CD14-positive monocyte (primary cell): ENCODE results near the gene SNPH. TPM values are rescaled to one million over a fixed set of nuclear protein-coding genes. Genes with fewer than 3 reads are reported as not detected.

ENCODE experiments used
- DNase-seq, 3 donors: peaks; one replicate each; pipeline ENCODE4 v3.0.0-alpha.2; 2011 to 2022
- H2AFZ ChIP-seq: 2 replicates; pipeline ENCODE4 v1.6.0; 2012; ENCODE audit warnings: mild to moderate bottlenecking, low read depth, low read length, inconsistent platforms; ENCODE audit not compliant: insufficient read depth, poor library complexity, severe bottlenecking
- H3K27ac ChIP-seq, 2 donors: 1 replicate in 1 of 2; 2 replicates in 1 of 2; pipeline ENCODE4 v1.5.1; 2012 to 2013; ENCODE audit warnings: low read length in 2 of 2, control low read depth in 1 of 2, inconsistent platforms in 1 of 2, low read depth in 1 of 2, mild to moderate bottlenecking in 1 of 2
- H3K27me3 ChIP-seq, 2 donors: one replicate each; pipeline versions ENCODE4 v1.6.0 to v1.6.1; 2011 to 2013; ENCODE audit warnings: low read length in 2 of 2; ENCODE audit not compliant: control insufficient read depth in 2 of 2, insufficient read depth in 2 of 2
- H3K36me3 ChIP-seq, 2 donors: replicated peaks in 1 of 2; 1 replicate in 1 of 2; 2 replicates in 1 of 2; pipeline versions ENCODE4 v1.5.1 to v1.6.1; 2012 to 2013; ENCODE audit warnings: low read length in 2 of 2, control low read depth in 1 of 2, inconsistent platforms in 1 of 2, mild to moderate bottlenecking in 1 of 2; ENCODE audit not compliant: insufficient read depth in 2 of 2, control insufficient read depth in 1 of 2
- H3K4me1 ChIP-seq, 2 donors: 1 replicate in 1 of 2; 2 replicates in 1 of 2; pipeline versions ENCODE4 v1.5.1 to v1.6.1; 2012 to 2013; ENCODE audit warnings: low read length in 2 of 2, control low read depth in 1 of 2, inconsistent platforms in 1 of 2, mild to moderate bottlenecking in 1 of 2, moderate library complexity in 1 of 2; ENCODE audit not compliant: insufficient read depth in 2 of 2, control insufficient read depth in 1 of 2
- H3K4me2 ChIP-seq: replicated peaks from 2 replicates; pipeline ENCODE3; 2012; ENCODE audit warnings: low read length, moderate library complexity, mild to moderate bottlenecking; ENCODE audit not compliant: poor library complexity, severe bottlenecking; ENCODE audit errors: extremely low read depth
- H3K4me3 ChIP-seq, 3 experiments: fragments of 200-600 bp in 1 of 3; sonication (generic) in 1 of 3; replicated peaks in 1 of 3; 1 replicate in 2 of 3; 2 replicates in 1 of 3; pipeline ENCODE4 v1.5.1; 2011 to 2013; ENCODE audit warnings: low read length in 3 of 3, mild to moderate bottlenecking in 3 of 3, control low read depth in 2 of 3, low read depth in 2 of 3, inconsistent platforms in 1 of 3, moderate library complexity in 1 of 3
- H3K79me2 ChIP-seq: 2 replicates; pipeline ENCODE4 v1.6.0; 2012; ENCODE audit warnings: mild to moderate bottlenecking, control low read depth, inconsistent platforms, low read length, moderate library complexity; ENCODE audit not compliant: insufficient read depth
- H3K9ac ChIP-seq: 2 replicates; pipeline ENCODE4 v1.6.0; 2017; ENCODE audit warnings: low read length, mild to moderate bottlenecking; ENCODE audit not compliant: insufficient read depth, poor library complexity, severe bottlenecking
- H3K9me3 ChIP-seq, 2 donors: replicated peaks in 1 of 2; 1 replicate in 1 of 2; 2 replicates in 1 of 2; pipeline versions ENCODE4 v1.5.1 to v1.6.1; 2012 to 2013; ENCODE audit warnings: low read length in 2 of 2, control low read depth in 1 of 2; ENCODE audit not compliant: control insufficient read depth in 1 of 2, insufficient read depth in 1 of 2
- H4K20me1 ChIP-seq: 2 replicates; pipeline ENCODE4 v1.6.0; 2012; ENCODE audit warnings: mild to moderate bottlenecking, low read length, control low read depth, moderate library complexity; ENCODE audit not compliant: insufficient read depth
- H3K27ac Mint-ChIP-seq, 7 donors: one replicate each; pipeline ENCODE4 v1.8.0; 2020; ENCODE audit warnings: mild to moderate bottlenecking in 7 of 7, mixed read lengths in 7 of 7, moderate library complexity in 6 of 7, inconsistent platforms in 2 of 7
- H3K27me3 Mint-ChIP-seq, 3 donors: one replicate each; pipeline ENCODE4 v1.8.0; 2021 to 2022; ENCODE audit warnings: low read depth in 3 of 3, mild to moderate bottlenecking in 3 of 3, mixed read lengths in 3 of 3, moderate library complexity in 3 of 3, inconsistent platforms in 1 of 3
- H3K36me3 Mint-ChIP-seq, 2 donors: one replicate each; pipeline ENCODE4 v1.8.0; 2020; ENCODE audit warnings: mixed read lengths in 2 of 2, inconsistent platforms in 1 of 2, mild to moderate bottlenecking in 1 of 2
- H3K4me1 Mint-ChIP-seq: one replicate; pipeline ENCODE4 v1.8.0; 2020; ENCODE audit warnings: mild to moderate bottlenecking, mixed read lengths
- H3K4me3 Mint-ChIP-seq, 2 donors: one replicate each; pipeline ENCODE4 v1.8.0; 2020; ENCODE audit warnings: mild to moderate bottlenecking in 2 of 2, mixed read lengths in 2 of 2, moderate library complexity in 1 of 2
- H3K9me3 Mint-ChIP-seq, 7 donors: one replicate each; pipeline ENCODE4 v1.8.0; 2020 to 2022; ENCODE audit warnings: mixed read lengths in 7 of 7, mild to moderate bottlenecking in 6 of 7, moderate library complexity in 6 of 7, inconsistent platforms in 2 of 7
- CTCF ChIP-seq: fragments of 200-600 bp; IDR thresholded peaks from one replicate; pipeline ENCODE4 v1.8.0; 2022; ENCODE audit warnings: antibody characterized with exemption, mild to moderate bottlenecking
- WGBS: methylation state at CpG from one replicate; pipeline ENCODE4 v1.1.5; 2013; ENCODE audit warnings: missing lambda C conversion rate; ENCODE audit not compliant: insufficient coverage; 5-methylcytosine and 5-hydroxymethylcytosine counted together
- intact Hi-C, 2 donors: fragments of 100-400 bp; cut with micrococcal nuclease; formaldehyde crosslinking; loops; one replicate each; pipeline versions ENCODE4 v1.15.0 to v1.15.1; 2023
- polyA plus RNA-seq, 3 donors: library from polyadenylated mRNA; depleted of rRNA in 1 of 3; unstranded in 2 of 3; stranded (reverse) in 1 of 3; fragments of 300-500 nt in 2 of 3; fragments of >200 nt in 1 of 3; fragmentation: Illumina TruSeq in 2 of 3; gene quantifications; 1 replicate in 2 of 3; 2 replicates in 1 of 3; pipeline ENCODE4 v1.2.3, GENCODE V29; 2012 to 2021

SNPH gene
- polyA plus RNA-seq, 3 donors, result 0.07 to 0.10 TPM; not detected in 1

GRCh38 chr20:1242530-1242929 lies 23.6 kb upstream of the SNPH start:
- H3K9me3 Mint-ChIP-seq, result no peaks in the 10 kb centered on the region
- H3K9me3 ChIP-seq, result no peaks in the 10 kb centered on the region
- H3K27me3 Mint-ChIP-seq, result peaks cover 12 to 25% (median 12%) of the 10 kb centered on the region in 3 donors
- no peaks in the 10 kb centered on the region for H3K36me3 ChIP-seq
- H3K4me1 Mint-ChIP-seq, result peaks cover 3% of the 10 kb centered on the region
- intact Hi-C loops, result no loop called here
- no peak overlapping the region for H3K4me3 Mint-ChIP-seq
- no CpG with 5 or more reads among the region's 2 CpGs for WGBS
- H3K79me2 ChIP-seq, result no peaks in the 10 kb centered on the region
- no peak for DNase-seq
- H3K4me3 ChIP-seq, result no peak overlapping the region
- no peak overlapping the region for H3K27ac Mint-ChIP-seq
- H3K4me2 ChIP-seq, result no peak overlapping the region
- no peak for TF ChIP-seq CTCF
- no peaks in the 10 kb centered on the region for H4K20me1 ChIP-seq
- no peak overlapping the region for H3K9ac ChIP-seq
- no peak overlapping the region for H3K27ac ChIP-seq
- H3K4me1 ChIP-seq, result no peaks in the 10 kb centered on the region
- no peaks in the 10 kb centered on the region for H3K36me3 Mint-ChIP-seq
- H3K27me3 ChIP-seq, result peaks cover 8 to 16% of the 10 kb centered on the region in 2 donors
- H2AFZ ChIP-seq, result no peak overlapping the region

- Histone ChIP-seq H4K20me1 (no peaks in the 10 kb centered on the region), H3K27me3 (peaks cover 8 to 16% of the 10 kb centered on the region in 2 donors), H3K79me2 (no peaks in the 10 kb centered on the region), H3K4me1 (no peaks in the 10 kb centered on the region), H3K27ac (no peak overlapping the region), H3K9me3 (no peaks in the 10 kb centered on the region), H3K9ac (no peak overlapping the region), H3K36me3 (no peaks in the 10 kb centered on the region), H3K4me3 (no peak overlapping the region), H2AFZ (no peak overlapping the region), H3K4me2 (no peak overlapping the region)
- Mint-ChIP-seq H3K4me3 (no peak overlapping the region), H3K9me3 (peaks cover 0 to 3% (median 0%) of the 10 kb centered on the region in 7 donors), H3K4me1 (peaks cover 3% of the 10 kb centered on the region), H3K27me3 (peaks cover 11 to 24% (median 12%) of the 10 kb centered on the region in 3 donors), H3K36me3 (no peaks in the 10 kb centered on the region), H3K27ac (no peak overlapping the region)
- TF ChIP-seq CTCF, result no peak
- no peak for DNase-seq
- WGBS, result no CpG with 5 or more reads among the region's 2 CpGs
- intact Hi-C loops, result no loop called here
Observed at GRCh38 chr20:1245578-1245977, 20.5 kb upstream of the SNPH start.
